ENCODE measurements around the gene EFCAB9.

Gene EFCAB9

GRCh38 chr5:172180936-172181335 is 13.0 kb upstream of the EFCAB9 start:
- Histone ChIP-seq H3K36me3 (ENCODE audit: control insufficient read depth, insufficient read depth, low read length) (peaks cover 5% of the 10 kb centered on the region), H3K4me3 (replicated peaks; ENCODE audit: low read depth, low read length) (no peak overlapping the region), H3K27me3 (replicated peaks; ENCODE audit: control insufficient read depth, insufficient read depth, low read length) (no peaks in the 10 kb centered on the region)
- no peak for DNase-seq (ENCODE audit: extremely low read depth, insufficient read length)
- TF ChIP-seq CTCF (IDR thresholded peaks at IDR 0.05; ENCODE audit: insufficient read depth, low read length, poor library complexity, severe bottlenecking): no peak

- H3K27me3 ChIP-seq (replicated peaks; ENCODE audit: control insufficient read depth, insufficient read depth, low read length): no peaks in the 10 kb centered on the region
- no peak for DNase-seq (ENCODE audit: extremely low read depth, insufficient read length)
- H3K36me3 ChIP-seq (ENCODE audit: control insufficient read depth, insufficient read depth, low read length): peaks cover 5% of the 10 kb centered on the region
- no peak for TF ChIP-seq CTCF (IDR thresholded peaks at IDR 0.05; ENCODE audit: insufficient read depth, low read length, poor library complexity, severe bottlenecking)
- no peak overlapping the region for H3K4me3 ChIP-seq (replicated peaks; ENCODE audit: low read depth, low read length)
Measured at GRCh38 chr5:172182291-172182690, 11.7 kb upstream of the EFCAB9 start.

DNA sequence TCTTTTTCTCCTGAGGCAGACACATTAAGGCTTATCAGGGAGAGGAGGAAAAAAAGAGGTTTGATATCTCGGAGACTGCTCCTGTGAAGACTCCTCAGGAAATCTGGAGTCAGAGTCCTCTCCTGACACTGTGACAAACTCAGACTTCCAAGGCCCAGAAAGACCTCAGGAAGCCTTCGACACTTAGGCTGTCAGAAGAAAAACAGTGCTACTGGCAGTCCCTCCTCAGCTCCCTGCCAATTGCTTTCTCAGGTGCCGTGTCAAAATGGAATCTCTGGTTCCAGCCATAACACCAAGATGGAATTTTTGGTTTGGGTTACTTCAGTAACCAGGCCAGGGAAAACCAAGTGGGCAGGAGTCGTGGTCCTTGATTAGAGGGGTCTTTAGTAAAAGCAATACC is 10.1 kb upstream of the EFCAB9 start:
- Histone ChIP-seq H3K27me3 (replicated peaks; ENCODE audit: control insufficient read depth, insufficient read depth, low read length) (no peaks in the 10 kb centered on the region), H3K36me3 (ENCODE audit: control insufficient read depth, insufficient read depth, low read length) (peaks cover 4% of the 10 kb centered on the region), H3K4me3 (replicated peaks; ENCODE audit: low read depth, low read length) (no peak overlapping the region)
- no peak for DNase-seq (ENCODE audit: extremely low read depth, insufficient read length)
- TF ChIP-seq CTCF (IDR thresholded peaks at IDR 0.05; ENCODE audit: insufficient read depth, low read length, poor library complexity, severe bottlenecking): no peak

DNA sequence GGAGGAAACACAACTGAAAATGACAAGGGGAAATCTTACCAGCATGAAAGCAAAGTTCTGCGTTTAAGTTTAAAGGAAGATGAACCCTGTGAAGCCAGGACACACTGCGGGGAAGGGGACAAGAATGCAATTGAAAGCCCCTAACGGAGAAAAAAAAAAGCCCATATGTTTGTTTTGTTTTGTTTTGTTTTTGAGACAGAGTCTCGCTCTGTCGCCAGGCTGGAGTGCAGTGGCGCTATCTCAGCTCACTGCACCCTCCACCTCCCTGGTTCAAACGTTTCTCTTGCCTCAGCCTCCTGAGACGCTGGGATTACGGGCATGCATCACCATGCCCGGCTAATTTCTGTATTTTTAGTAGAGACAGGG is 8.9 kb upstream of the EFCAB9 start:
- Histone ChIP-seq H3K4me3 (replicated peaks; ENCODE audit: low read depth, low read length) (peak overlapping the region; percentile 86), H3K36me3 (ENCODE audit: control insufficient read depth, insufficient read depth, low read length) (peaks cover 4% of the 10 kb centered on the region), H3K27me3 (replicated peaks; ENCODE audit: control insufficient read depth, insufficient read depth, low read length) (no peaks in the 10 kb centered on the region)
- TF ChIP-seq CTCF (IDR thresholded peaks at IDR 0.05; ENCODE audit: insufficient read depth, low read length, poor library complexity, severe bottlenecking): no peak
- no peak for DNase-seq (ENCODE audit: extremely low read depth, insufficient read length)

DNA sequence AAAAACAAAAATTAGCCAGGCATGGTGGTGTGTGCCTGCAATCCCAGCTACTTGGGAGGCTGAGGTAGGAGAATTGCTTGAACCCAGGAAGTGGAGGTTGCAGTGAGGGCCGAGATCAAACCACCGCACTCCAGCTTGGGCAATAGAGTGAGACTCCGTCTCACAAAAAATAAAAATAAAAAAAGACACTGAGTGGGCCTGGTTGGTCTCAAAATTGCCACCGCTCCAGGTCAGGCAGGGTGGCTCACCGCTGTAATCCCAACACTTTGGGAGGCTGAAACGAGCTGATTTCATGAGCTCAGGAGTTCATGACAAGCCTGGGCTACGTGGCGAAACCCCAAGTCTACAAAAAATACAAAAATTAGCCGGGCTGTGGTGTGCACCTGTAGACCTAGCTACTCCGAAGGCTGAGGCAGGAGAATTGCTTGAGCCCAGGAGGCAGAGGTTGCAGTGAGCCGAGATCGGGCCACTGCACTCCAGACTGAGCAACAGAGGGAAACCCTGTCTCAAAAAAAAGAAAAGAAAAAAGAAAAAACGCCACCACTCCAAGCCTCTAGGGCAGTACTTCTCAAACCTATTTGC is 7.8 kb upstream of the EFCAB9 start:
- H3K27me3 ChIP-seq (replicated peaks; ENCODE audit: control insufficient read depth, insufficient read depth, low read length): no peaks in the 10 kb centered on the region
- H3K4me3 ChIP-seq (replicated peaks; ENCODE audit: low read depth, low read length): peak overlapping the region; percentile 86
- no peak for DNase-seq (ENCODE audit: extremely low read depth, insufficient read length)
- peaks cover 2% of the 10 kb centered on the region for H3K36me3 ChIP-seq (ENCODE audit: control insufficient read depth, insufficient read depth, low read length)
- no peak for TF ChIP-seq CTCF (IDR thresholded peaks at IDR 0.05; ENCODE audit: insufficient read depth, low read length, poor library complexity, severe bottlenecking)

Measured in GM06990 (cell line).